B cell (primary cell): ENCODE data around the gene MRPS11. TPM values are rescaled to one million over a fixed set of nuclear protein-coding genes. Genes with fewer than 3 reads are reported as not detected.

ENCODE experiments used
- ATAC-seq: fragments of 200-7000 bp; cut with Tn5 transposase; one replicate; pipeline ENCODE4 v1.10.0; 2021; ENCODE audit warnings: low read depth, mild to moderate bottlenecking, moderate number of reproducible peaks, moderate library complexity
- CTCF ChIA-PET: fragments of 350-600 bp; sonication (Branson Sonifier 250); formaldehyde crosslinking; loops from one replicate; lab custom pipeline; 2021; ENCODE audit warnings: antibody characterized with exemption, inconsistent platforms; lab: Charles Lee
- POLR2A ChIA-PET: fragments of 350-600 bp; sonication (Branson Sonifier 250); formaldehyde crosslinking; loops from one replicate; lab custom pipeline; 2021; ENCODE audit warnings: antibody characterized with exemption; lab: Charles Lee
- DNase-seq: peaks from one replicate; pipeline ENCODE4 v3.0.0; 2013
- H2AFZ ChIP-seq: 2 replicates; pipeline ENCODE4 v1.6.1; 2012; ENCODE audit warnings: mild to moderate bottlenecking, low read depth, low read length; ENCODE audit not compliant: insufficient read depth, poor library complexity, severe bottlenecking
- H3K27ac ChIP-seq, 2 donors: 1 replicate in 1 of 2; 2 replicates in 1 of 2; pipeline ENCODE4 v1.5.1; 2012 to 2013; ENCODE audit warnings: low read length in 2 of 2, mild to moderate bottlenecking in 2 of 2, moderate library complexity in 1 of 2
- H3K27me3 ChIP-seq, 4 experiments: fragments of 200-600 bp in 1 of 4; sonication (generic) in 1 of 4; replicated peaks in 1 of 4; 1 replicate in 2 of 4; 2 replicates in 2 of 4; pipeline versions ENCODE4 v1.6.1 to v1.7.0; 2013 to 2016; ENCODE audit warnings: low read length in 3 of 4, mild to moderate bottlenecking in 2 of 4, mixed read lengths in 1 of 4, moderate library complexity in 1 of 4; ENCODE audit not compliant: insufficient read depth in 4 of 4, control insufficient read depth in 3 of 4; ENCODE audit errors: control extremely low read depth in 1 of 4
- H3K36me3 ChIP-seq, 2 experiments: replicated peaks in 1 of 2; 1 replicate in 1 of 2; 2 replicates in 1 of 2; pipeline versions ENCODE4 v1.6.1 to v1.7.1; 2013; ENCODE audit warnings: low read length in 1 of 2; ENCODE audit not compliant: insufficient read depth in 2 of 2, control insufficient read depth in 1 of 2; ENCODE audit errors: control extremely low read depth in 1 of 2, extremely low read depth in 1 of 2
- H3K4me1 ChIP-seq, 2 donors: fragments of 200-600 bp in 1 of 2; sonication (generic) in 1 of 2; 1 replicate in 1 of 2; 2 replicates in 1 of 2; pipeline versions ENCODE4 v1.5.1 to v1.6.1; 2013 to 2017; ENCODE audit warnings: low read length in 2 of 2; ENCODE audit not compliant: control insufficient read depth in 2 of 2, insufficient read depth in 2 of 2
- H3K4me2 ChIP-seq: replicated peaks from 2 replicates; pipeline ENCODE3; 2012; ENCODE audit warnings: mild to moderate bottlenecking, low read depth, low read length; ENCODE audit not compliant: poor library complexity, severe bottlenecking
- H3K4me3 ChIP-seq, 5 experiments: fragments of 200-600 bp in 1 of 5; sonication (generic) in 1 of 5; 1 replicate in 3 of 5; 2 replicates in 2 of 5; pipeline versions ENCODE4 v1.5.1 to v1.7.0; 2011 to 2016; ENCODE audit warnings: low read length in 4 of 5, mild to moderate bottlenecking in 4 of 5, low read depth in 2 of 5, control low read depth in 1 of 5, moderate library complexity in 1 of 5; ENCODE audit not compliant: insufficient read depth in 1 of 5; ENCODE audit errors: control extremely low read depth in 1 of 5, extremely low read depth in 1 of 5
- H3K79me2 ChIP-seq: fragments of 200-600 bp; sonication (generic); one replicate; pipeline ENCODE4 v1.6.0; 2016; ENCODE audit warnings: low read length; ENCODE audit not compliant: control insufficient read depth, insufficient read depth
- H3K9ac ChIP-seq: fragments of 200-600 bp; sonication (generic); 2 replicates; pipeline ENCODE4 v1.6.1; 2017; ENCODE audit warnings: mild to moderate bottlenecking, low read length, moderate library complexity
- H3K9me3 ChIP-seq, 3 donors: one replicate each; pipeline versions ENCODE4 v1.6.1 to v1.7.1; 2013; ENCODE audit warnings: low read length in 2 of 3; ENCODE audit not compliant: control insufficient read depth in 2 of 3, insufficient read depth in 1 of 3; ENCODE audit errors: control extremely low read depth in 1 of 3
- H4K20me1 ChIP-seq: 2 replicates; pipeline ENCODE4 v1.6.0; 2012; ENCODE audit warnings: mild to moderate bottlenecking, low read length; ENCODE audit not compliant: insufficient read depth, control insufficient read depth, poor library complexity, severe bottlenecking
- H3K27ac Mint-ChIP-seq: one replicate; pipeline ENCODE4 v1.8.0; 2021; ENCODE audit warnings: mixed read lengths
- H3K27me3 Mint-ChIP-seq: one replicate; pipeline ENCODE4 v1.8.0; 2021; ENCODE audit warnings: mixed read lengths
- H3K4me1 Mint-ChIP-seq: one replicate; pipeline ENCODE4 v1.8.0; 2021; ENCODE audit warnings: mixed read lengths
- H3K4me3 Mint-ChIP-seq: one replicate; pipeline ENCODE4 v1.8.0; 2021; ENCODE audit warnings: mixed read lengths
- H3K9me3 Mint-ChIP-seq: one replicate; pipeline ENCODE4 v1.8.0; 2022; ENCODE audit warnings: mixed read lengths; ENCODE audit not compliant: insufficient read depth
- EZH2 ChIP-seq: IDR thresholded peaks from 2 replicates; pipeline ENCODE4 v1.6.1; 2012; ENCODE audit warnings: borderline replicate concordance, low read depth, mild to moderate bottlenecking, moderate library complexity, low read length; ENCODE audit not compliant: insufficient read depth, poor library complexity, severe bottlenecking
- WGBS: methylation state at CpG from one replicate; pipeline ENCODE4 v1.1.5; 2013; ENCODE audit warnings: missing lambda C conversion rate; ENCODE audit not compliant: insufficient coverage; 5-methylcytosine and 5-hydroxymethylcytosine counted together
- intact Hi-C: fragments of 100-400 bp; cut with micrococcal nuclease; formaldehyde crosslinking; loops from one replicate; pipeline ENCODE4 v1.10.0; 2022
- polyA plus RNA-seq: library from polyadenylated mRNA; depleted of rRNA; stranded (reverse); fragments of >200 nt; gene quantifications from 2 replicates; pipeline ENCODE4 v1.2.3, GENCODE V29; 2012
- total RNA-seq, 2 donors: library from RNA; stranded (reverse); fragments of 120-200 nt in 1 of 2; gene quantifications; 1 replicate in 1 of 2; 2 replicates in 1 of 2; pipeline versions ENCODE4 v1.2.3 to v1.2.4, GENCODE V29; 2013 to 2022
- TF ChIP-seq, protein P1 (sequence below): fragments of 200-600 bp; IDR thresholded peaks from one replicate; pipeline ENCODE4 v1.8.0; 2022; ENCODE audit warnings: antibody characterized with exemption, mild to moderate bottlenecking

The MRPS11 gene
- total and polyA plus RNA-seq, 2 donors (not counting 1 experiment from before 2014, with no cell fraction given): 21.1 to 37.9 TPM

DNA sequence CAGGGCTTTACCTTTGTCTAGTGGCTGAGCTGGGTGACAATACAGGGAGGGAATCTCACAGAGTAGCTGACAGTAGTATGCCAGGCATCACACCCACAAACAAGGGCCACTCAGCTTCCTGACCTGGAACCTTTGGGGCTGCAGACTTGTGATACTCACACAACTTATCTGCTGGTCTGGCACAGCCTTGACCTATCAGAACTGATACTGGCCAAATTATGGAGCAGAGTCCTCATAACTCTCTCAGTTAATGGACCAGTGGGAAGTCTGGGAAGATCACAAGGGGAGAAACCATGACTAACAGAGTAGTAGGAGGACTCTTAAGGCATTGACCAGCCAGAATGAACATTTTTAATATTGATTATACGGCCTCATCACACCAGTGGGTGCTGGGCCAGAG, 19.8 kb upstream of the MRPS11 start:
- intact Hi-C loops: no loop called here
- Histone ChIP-seq H2AFZ (no peak overlapping the region), H3K36me3 (no peaks in the 10 kb centered on the region), H3K4me2 (no peak overlapping the region), H3K4me3 (no peak overlapping the region), H3K9ac (no peak overlapping the region), H3K9me3 (peaks cover 0 to 15% (median 4%) of the 10 kb centered on the region in 3 donors), H4K20me1 (no peaks in the 10 kb centered on the region), H3K27ac (no peak overlapping the region), H3K27me3 (peaks cover 0 to 14% (median 3%) of the 10 kb centered on the region in 4 experiments), H3K79me2 (no peaks in the 10 kb centered on the region), H3K4me1 (peaks cover 2 to 3% of the 10 kb centered on the region in 2 donors)
- H3K4me1 Mint-ChIP-seq: peaks cover 4% of the 10 kb centered on the region
- DNase-seq (no peak), ATAC-seq (no peak)
- WGBS: no CpG with 5 or more reads among the region's 1 CpG
- ChIA-PET POLR2A (no interaction called here), CTCF (no interaction called here)
- H3K27me3 Mint-ChIP-seq: peaks cover 11% of the 10 kb centered on the region
- H3K9me3 Mint-ChIP-seq: peaks cover 6% of the 10 kb centered on the region
- no peak for TF ChIP-seq EZH2
- TF ChIP-seq, protein P1, sequence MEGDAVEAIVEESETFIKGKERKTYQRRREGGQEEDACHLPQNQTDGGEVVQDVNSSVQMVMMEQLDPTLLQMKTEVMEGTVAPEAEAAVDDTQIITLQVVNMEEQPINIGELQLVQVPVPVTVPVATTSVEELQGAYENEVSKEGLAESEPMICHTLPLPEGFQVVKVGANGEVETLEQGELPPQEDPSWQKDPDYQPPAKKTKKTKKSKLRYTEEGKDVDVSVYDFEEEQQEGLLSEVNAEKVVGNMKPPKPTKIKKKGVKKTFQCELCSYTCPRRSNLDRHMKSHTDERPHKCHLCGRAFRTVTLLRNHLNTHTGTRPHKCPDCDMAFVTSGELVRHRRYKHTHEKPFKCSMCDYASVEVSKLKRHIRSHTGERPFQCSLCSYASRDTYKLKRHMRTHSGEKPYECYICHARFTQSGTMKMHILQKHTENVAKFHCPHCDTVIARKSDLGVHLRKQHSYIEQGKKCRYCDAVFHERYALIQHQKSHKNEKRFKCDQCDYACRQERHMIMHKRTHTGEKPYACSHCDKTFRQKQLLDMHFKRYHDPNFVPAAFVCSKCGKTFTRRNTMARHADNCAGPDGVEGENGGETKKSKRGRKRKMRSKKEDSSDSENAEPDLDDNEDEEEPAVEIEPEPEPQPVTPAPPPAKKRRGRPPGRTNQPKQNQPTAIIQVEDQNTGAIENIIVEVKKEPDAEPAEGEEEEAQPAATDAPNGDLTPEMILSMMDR: no peak
- no peak overlapping the region for H3K27ac Mint-ChIP-seq
- H3K4me3 Mint-ChIP-seq: no peak overlapping the region

DNA sequence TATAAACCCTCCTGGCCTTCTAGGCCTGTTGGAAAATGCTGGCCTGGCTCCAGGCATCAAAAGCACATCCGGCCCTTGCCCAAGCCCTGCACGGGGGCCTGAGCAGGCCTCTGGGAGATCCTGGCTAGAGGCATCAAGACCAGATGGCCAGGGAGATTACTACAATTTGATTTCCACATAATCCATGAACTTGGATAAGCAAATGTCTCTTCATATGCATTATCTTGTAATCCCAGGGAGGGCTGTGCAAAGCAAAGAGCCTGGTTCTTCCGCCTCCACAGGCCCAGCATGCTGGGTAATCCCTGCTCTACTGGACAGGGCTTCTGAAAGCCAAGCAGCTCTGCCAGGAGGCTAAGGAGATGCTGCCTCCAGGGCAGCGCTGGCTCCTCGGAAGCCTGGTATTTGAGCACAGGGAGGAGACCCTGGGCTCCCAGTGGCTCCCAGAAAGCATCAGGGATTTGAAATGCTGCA, 18.5 kb upstream of the MRPS11 start:
- Histone ChIP-seq H2AFZ (no peak overlapping the region), H3K4me3 (no peak overlapping the region), H3K9ac (no peak overlapping the region), H3K4me1 (peaks cover 2 to 3% of the 10 kb centered on the region in 2 donors), H3K27ac (no peak overlapping the region), H3K79me2 (no peaks in the 10 kb centered on the region), H4K20me1 (no peaks in the 10 kb centered on the region), H3K9me3 (peaks cover 0 to 7% (median 0%) of the 10 kb centered on the region in 3 donors), H3K27me3 (peaks cover 0 to 14% (median 0%) of the 10 kb centered on the region in 4 experiments), H3K36me3 (no peaks in the 10 kb centered on the region), H3K4me2 (no peak overlapping the region)
- no peak for TF ChIP-seq EZH2
- peaks cover 4% of the 10 kb centered on the region for H3K4me1 Mint-ChIP-seq
- intact Hi-C loops: no loop called here
- 96% methylated on average over 5 of the region's 5 CpGs for WGBS
- H3K4me3 Mint-ChIP-seq: no peak overlapping the region
- POLR2A ChIA-PET: no interaction called here
- DNase-seq: no peak
- no peak for ATAC-seq
- H3K9me3 Mint-ChIP-seq: peaks cover 4% of the 10 kb centered on the region
- peaks cover under 1% of the 10 kb centered on the region for H3K27me3 Mint-ChIP-seq
- no peak overlapping the region for H3K27ac Mint-ChIP-seq
- CTCF ChIA-PET: interaction anchor here (1.7 to 1.9 kb wide), 2 partner anchors 202 to 203 kb away, joined by 5 read pairs; no protein-coding TSS in a partner anchor
